ENCODE data around the gene VSTM1.
"Not testable (repeated sequence)": the region's sequence is repeated elsewhere in the genome, so short reads cannot be mapped to it uniquely, and the experiment has no call there.

VSTM1 gene, protein sequence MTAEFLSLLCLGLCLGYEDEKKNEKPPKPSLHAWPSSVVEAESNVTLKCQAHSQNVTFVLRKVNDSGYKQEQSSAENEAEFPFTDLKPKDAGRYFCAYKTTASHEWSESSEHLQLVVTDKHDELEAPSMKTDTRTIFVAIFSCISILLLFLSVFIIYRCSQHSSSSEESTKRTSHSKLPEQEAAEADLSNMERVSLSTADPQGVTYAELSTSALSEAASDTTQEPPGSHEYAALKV

DNA sequence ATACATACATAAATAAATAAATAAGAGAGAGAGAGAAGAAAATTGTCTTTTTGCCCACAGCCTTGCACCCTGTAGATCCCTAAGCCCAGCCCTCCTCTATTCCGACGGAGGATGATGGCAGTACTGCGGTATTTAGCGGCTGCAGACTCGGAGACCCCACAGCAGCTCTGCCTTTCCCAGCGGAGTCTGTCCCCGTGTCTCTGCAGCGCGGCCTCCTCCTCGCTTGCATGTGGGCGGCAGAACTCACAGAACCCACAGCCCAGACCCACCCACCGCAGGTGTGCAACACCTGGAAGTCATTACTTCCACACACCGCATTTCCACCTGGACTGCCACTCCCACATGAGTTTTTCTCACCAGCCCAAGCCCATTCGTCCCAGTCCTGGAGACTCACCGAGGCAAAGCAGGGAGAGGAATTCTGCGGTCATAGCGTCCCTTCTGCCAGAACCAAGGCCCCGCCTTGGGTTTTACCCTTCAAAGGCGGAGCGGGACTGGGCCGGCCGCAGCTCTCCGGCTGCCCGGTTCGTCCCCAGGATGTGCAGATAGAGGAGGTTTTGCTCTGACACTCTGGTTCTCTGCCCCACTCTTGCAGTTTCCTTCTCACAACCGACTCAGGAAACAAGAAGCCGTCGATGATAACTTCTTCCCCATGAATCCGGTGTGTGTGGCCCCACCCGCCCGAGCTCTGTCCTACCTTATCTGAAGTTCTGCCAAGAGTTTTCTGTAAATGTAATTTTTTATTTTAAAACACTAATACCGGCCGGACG, at the start of gene VSTM1:
Gene VSTM1 (minus strand): TSS at position 548 of the 767 bp plus-strand sequence. CDS start 120 bp downstream, at position 428.
- no peak for DNase-seq

DNA sequence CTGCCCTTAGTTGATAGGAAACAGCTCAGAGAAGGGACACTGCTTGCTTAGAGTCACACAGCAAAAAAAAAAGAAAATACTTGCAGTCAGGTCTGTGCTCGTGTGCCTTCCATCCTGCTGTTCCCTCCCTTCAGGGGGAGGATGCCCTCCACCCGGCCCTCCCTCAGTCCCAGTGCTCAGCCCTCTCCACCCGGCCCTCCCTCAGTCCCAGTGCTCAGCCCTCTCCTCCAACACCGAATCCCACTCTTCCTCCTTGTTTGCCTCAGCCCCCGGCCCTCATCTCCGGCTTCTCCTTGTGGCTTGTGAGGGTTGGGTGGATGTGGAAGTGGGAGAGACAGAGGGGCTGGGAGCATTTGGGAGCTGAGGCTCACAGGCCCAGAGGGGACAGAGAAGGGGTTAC, 46.0 kb upstream of the VSTM1 start:
- no peak for DNase-seq

DNA sequence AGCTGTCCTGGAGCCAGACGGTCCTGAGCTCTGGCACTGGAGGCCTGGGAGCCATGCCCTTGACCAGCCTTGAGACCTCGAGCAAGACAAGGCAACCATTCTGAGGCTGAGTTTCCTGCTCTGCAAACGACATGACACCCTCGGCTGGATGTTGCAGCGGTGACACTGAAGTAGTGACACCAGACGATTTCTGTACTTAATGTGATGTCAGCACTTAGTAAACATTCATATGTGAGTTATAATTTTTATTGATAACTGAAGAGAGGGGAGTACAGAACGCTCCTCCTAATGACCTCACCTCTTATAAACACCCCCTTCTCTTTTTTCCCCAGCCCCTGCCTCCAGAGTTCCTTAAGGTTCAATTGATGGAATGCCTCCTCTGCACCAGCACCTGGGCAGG, 44.8 kb upstream of the VSTM1 start:
- no peak for DNase-seq

DNA sequence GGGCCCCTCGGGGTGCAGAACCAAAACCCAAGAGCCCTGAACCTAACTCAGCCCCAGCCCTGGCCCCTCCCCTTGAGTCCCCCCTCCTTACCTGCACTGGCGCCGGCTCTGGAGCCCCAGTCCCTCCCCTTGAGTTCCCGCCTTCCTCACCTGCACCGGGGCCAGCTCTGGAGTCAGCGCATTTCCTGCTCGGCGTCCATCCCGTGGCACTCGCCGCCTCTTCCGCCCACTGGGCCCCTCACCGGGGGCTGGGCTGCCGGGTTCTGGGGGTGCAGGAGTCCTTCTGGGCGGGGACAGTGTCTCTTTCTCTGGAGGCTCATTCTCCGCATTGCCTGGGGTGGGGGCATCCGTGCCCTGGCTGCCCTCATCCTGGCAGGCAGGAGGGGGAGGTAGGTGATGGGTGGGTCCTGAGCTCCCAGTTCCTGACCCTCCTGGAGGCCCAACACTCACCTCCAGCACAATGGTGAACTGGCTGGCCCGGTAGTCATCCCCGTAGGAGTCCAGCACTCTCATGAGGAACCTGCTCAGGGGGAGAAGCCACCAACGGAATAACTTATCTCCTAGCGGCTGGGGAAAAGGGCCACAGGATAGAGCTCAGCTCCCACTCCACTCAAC, 44.3 kb upstream of the VSTM1 start:
- DNase-seq = no peak

DNA sequence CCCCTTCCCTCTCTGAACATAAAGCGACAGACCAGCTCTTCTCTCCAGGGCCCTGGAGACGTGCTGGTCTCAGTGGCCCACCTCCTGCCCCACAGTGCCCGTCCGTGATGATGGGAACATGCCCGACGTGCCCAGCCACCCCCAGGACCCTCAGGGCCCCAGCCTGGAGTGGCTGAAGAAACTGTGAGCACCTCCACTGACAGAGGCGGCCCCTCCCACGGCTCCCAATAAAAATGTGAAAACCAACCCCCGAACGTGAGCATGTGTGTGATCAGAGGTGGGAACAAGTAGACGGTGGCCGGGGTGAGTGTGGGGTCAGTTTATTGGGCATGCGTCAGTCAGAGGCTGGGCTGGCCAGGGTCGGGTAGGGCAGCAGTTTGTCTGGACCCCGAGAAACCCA, 43.0 kb upstream of the VSTM1 start:
- DNase-seq = no peak

DNA sequence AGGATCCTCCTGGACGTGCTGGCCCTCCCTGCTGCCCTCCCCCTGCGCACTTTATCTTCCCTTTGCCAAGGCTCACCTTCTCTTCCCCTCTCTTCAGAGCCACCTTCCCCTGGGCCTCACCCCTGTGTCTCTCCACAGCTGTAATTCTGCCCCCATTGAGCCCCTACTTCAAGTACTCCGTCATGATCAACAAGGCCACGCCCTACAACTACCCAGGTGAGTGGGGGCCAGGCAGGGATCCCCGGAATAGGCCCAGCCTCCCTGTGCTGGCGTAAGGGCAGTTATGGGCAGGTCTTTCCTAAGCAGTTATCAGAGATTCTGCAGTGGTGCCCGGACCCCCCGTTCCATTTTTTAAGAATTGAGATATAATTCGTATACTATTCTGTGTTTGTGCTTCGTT, 42.1 kb upstream of the VSTM1 start:
- DNase-seq = no peak

DNA sequence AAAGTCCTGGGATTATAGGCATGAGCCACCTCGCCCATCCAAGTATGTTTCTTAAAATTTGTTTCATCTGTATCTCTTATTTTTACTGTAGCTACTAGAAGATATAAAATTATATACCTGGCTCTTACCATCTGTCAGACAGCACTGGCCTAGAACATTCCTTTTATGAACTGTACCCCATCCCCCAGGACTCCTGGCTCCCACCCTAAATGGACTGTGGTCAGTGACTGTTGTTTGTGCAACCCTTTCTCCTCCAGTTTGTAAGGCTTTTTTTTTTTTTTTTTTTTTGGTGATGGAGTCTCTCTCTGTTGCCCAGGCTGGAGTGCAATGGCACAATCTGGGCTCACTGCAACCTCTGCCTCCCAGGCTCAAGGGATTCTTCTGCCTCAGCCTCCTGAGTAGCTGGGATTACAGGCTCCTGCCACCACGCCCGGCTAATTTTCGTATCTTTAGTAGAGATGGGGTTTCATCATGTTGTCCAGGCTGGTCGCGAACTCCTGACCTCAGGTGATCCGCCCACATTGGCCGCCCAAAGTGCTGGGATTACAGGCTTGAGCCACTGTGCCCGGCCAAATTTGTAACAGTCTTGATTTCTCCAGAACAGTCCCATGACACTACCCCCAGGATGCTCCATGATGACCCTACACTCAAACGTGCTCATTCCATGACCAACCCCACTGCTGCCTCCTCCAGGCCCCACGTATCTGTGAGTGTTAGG, 41.5 kb upstream of the VSTM1 start:
- no peak for DNase-seq

DNA sequence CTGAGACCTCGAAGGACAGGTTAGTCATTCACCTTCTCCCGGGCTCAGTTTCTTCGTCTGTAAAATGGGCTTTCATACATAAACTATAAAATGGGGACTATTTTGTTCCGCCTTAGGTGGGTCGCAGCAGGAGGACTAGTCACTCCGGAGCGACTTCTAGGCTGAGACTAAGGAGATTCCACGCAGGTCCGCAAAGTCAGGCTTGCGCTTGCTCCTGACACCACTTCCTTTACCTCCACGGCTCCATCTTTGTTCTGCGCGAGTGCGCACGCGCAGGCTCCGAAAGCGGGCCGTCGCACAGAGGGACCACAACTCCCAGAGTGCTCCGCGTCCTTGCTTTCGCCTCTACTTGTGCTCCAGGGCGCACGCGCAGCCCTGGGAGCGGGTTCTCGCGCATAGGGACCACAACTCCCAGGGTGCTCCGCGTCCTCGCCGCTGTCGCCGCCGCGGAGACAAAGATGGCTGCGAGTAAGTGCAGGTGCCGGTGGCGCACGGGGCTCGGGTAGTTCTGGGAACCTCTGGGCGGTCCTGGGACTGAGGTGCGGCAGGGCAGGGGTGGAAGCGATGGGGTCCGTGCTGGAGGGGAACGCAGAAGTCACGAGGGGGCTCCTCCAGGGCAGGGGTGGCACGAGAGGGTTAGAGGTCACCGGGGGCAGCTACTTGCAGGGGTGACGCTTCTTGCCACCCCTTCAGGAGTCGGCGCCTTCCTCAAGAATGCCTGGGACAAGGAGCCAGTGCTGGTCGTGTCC, 38.9 kb upstream of the VSTM1 start, which contains the start of gene NDUFA3:
Gene NDUFA3 (plus strand): TSS at position 435 of the 749 bp plus-strand sequence. CDS start 24 bp downstream, at position 459.
- peak; percentile 100 for DNase-seq

DNA sequence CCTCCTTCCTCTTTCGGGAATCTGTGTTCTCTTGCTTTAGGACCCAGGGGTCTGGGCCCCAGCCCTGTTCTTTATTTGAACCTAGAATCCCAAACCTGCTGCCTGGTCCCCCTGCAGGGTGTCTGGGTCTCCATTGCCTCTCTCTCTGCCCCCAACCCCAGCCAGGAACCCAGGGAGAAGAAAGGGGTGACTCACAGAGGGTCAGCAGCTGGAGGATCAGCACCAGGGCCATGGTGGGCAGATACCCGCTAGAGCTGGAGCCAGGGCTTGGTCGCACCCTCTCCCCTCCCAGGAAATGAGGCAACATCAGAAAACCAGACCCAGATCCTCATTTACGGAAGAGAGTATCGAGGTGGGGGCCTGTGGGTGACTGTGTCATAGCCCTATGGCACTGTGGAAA, 36.9 kb upstream of the VSTM1 start, which contains the start of gene OSCAR:
Gene OSCAR (minus strand): TSS at position 243 of the 400 bp plus-strand sequence. CDS start 11 bp downstream, at position 232.
- no peak for DNase-seq

DNA sequence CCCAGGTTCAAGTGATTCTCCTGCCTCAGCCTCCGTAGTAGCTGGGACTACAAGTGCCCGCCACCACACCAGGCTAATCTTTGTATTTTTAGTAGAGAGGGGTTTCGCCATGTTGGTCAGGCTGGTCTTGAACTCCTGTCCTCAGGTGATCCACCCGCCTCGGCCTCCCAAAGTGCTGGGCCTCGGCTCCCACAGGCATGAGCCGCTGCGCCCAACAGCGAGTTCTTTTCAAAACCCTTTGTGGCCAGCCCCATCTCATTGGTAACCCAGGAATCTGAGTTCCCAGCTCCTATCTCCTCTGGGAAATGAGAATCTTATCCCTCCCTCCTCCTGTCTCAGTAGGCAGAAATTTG, 36.2 kb upstream of the VSTM1 start:
- DNase-seq = not testable (repeated sequence)

DNA sequence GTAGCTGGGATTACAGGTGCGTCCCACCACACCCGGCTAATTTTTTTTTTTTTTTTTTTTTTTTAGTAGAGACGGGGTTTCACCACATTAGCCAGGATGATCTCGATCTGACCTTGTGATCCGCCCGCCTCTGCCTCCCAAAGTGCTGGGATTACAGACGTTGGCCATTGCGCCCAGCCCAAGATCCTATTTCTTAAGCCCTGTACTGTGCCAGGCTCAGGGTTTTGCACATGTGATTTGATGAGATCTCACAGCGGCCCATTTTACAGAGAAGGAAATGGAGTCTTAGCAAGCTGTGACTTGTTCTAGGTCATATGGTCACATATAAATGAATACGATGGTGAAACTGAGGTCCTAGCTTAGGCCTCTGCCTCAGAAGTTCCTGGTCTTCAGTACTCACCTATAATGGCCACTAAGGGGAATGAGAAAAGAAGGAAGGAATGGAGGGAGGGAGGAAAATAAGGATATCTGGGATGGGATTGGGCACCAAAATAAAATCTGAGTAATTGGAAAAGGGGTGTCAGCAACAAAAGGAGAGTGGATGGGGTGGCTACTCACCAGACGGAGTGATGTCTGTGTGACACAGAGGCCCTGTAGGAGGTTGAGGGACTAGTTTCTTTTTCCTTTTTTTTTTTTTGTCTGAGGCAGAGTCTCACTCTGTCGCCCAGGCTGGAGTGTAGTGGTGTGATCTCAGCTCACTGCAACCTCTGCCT, 35.6 kb upstream of the VSTM1 start:
- no peak for DNase-seq

DNA sequence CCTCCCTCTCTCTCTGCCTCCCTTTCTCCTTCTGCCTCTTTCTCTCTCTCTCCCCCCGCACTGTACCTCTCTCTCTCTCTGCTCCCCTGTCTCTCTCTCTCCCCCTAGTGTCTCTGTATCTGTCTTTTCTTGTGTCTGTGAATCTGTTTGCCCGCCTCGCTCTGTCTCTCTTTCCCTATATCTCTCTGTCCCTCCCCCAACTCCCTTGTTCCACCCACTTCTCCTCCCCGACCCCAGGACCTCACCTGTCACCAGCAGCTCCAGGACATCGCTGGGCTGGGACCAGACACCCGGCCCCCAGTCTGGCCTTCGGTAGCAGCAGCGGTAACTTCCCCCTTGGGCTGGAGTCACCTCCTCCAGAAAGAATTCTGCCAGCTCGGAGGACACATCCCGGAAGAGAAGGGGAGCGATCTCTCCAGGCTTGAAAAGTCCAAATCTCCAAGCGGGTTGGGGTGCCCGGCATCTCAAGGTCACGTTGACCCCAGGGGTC, 33.0 kb upstream of the VSTM1 start:
- DNase-seq = no peak

DNA sequence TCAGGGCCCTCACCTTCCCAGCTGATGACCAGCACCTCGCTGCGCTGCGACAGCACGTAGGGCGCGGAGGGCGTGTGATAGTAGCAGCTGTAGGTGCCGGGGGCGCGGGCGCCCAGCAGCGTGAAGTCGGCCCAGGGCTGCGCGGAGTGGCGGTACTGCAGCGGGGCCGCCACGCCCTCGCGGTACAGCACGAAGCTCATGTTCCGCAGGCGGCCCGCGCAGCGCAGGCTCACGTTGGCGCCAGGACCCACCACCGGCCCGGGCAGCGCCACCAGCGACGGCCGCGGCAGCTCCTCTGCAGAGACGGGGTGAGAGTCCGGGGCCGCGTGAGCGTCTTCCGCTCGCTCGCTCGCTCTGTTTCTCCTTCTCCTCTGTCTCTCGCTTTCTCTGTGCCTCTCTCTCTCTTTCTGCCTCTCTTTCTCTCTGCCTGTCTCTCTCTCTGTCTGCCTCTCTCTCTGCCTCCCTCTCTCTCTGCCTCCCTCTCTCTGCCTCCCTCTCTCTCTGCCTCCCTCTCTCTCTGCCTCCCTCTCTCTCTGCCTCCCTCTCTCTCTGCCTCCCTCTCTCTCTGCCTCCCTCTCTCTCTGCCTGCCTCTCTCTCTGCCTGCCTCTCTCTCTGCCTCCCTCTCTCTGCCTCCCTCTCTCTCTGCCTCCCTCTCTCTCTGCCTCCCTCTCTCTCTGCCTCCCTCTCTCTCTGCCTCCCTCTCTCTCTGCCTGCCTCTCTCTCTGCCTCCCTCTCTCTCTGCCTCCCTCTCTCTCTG, 32.3 kb upstream of the VSTM1 start:
- DNase-seq = peak; percentile 72

DNA sequence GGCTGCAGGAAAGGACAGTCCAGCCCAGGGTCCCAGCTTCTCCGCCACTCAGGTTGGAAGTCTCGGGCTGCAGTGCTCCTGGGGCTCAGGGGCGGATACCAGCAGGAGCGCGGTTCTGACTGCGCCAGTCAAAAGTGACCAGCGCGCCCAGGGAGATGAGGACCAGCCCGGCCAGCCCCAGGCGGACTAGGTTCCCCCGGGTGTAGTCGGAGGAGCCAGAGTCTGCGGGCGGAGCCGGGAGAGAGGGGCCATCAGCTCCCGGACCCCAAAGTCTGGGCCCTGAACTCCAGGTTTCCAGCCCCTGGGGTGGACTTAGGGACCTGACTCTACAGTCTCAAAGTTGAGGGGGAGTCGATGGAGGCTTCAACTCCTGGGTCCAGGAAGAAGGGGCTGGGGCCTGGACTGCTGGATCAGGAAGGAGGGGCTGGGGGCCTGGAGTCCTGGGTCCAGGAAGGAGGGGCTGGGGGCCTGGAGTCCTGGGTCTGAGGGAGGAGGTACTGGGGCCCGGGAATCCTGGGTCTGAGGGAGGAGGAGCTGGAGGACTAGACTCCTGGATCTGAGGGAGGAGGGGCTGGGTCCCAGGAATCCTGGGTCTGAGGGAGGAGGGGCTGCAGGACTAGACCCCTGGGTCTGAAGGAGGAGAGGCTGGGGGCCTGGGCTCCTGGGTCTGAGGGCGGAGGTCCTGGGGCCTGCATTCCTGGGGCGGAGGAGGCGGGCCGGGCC, 31.6 kb upstream of the VSTM1 start:
- DNase-seq = no peak

DNA sequence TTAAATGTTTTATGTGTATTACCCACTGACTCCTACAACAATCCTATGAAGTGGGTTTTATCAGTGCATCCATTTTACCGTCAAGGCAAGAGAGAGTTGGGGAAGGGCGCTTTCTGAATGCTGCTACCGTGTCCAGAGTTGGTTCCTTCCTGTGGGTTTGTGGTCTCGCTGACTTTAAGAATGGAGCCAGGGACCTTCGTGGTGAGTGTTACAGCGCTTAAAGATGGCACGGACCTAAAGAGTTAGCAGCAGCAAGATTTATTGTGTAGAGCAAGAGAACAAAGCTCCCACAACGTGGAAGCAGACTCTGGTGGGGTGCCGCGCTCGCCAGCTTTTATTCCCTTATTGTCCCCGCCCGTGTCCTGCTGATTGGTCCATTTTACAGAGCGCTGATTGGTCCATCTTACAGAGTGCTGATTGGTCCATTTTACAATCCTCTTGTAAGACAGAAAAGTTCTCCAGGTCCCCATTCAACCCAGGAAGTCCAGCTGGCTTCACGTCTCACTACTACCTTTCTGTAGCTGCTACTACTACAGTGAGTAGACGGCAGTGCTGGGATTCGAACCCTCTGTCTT, 30.8 kb upstream of the VSTM1 start:
- no peak for DNase-seq

DNA sequence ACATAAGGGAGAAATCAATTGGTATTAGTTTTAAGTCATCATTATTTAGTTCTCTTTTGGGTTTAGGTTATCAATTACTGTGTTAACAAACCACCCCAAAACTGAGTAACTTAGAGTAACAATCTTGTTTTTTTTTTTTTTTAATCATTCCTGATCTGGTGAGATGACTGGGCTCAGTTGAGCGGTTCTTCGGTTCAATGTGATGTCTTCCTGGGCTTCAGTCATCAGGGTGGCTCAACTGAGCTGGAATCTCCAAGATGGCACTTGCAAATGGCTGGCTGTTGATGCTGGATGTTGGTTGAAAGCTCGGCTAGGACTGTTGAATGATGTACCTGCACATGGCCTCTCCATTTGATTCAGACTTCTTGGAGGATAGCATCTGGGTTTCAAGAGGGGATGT, 20.7 kb upstream of the VSTM1 start:
- no peak for DNase-seq

DNA sequence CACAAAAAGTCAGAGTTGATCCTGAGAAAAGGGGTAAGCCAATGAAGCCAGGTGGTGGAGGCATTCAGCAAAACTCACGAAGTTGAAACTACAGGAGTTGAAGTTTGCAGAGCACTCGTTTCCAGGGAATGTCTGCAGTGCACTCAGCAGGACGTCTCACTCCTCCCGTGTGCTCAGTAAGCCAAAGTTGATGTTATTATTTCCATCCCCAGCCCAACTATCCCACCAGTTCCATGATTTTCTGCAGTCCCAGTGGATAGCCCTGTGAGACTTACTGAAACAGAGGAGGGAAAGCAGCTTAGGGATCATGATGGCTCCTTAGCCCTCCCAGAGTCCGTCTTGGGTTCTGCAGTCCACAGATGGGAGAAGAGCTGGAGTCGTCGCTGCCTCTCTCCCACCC, 17.3 kb upstream of the VSTM1 start, which contains the start of gene TARM1:
Gene TARM1 (minus strand): TSS at position 334 of the 400 bp plus-strand sequence. CDS start 25 bp downstream, at position 309.
- no peak for DNase-seq

DNA sequence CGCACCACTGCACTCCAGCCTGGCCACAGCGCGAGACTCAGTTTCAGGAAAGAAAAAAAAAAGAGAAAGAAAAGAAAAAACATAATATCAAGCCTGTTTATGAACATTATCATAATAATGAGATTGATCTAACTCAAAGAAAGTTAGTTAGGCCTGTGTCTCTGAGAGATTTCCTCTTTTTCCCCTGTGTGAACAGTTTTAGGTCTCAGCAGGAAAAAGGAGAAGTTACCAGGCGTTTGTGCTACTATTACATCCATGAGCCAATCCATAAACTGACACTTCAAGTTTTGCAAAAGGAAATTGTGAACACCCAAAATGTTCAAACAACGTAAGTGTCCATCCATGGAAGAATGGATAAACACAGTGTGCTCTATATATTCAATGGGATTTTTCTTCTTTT, 13.6 kb upstream of the VSTM1 start:
- no peak for DNase-seq

DNA sequence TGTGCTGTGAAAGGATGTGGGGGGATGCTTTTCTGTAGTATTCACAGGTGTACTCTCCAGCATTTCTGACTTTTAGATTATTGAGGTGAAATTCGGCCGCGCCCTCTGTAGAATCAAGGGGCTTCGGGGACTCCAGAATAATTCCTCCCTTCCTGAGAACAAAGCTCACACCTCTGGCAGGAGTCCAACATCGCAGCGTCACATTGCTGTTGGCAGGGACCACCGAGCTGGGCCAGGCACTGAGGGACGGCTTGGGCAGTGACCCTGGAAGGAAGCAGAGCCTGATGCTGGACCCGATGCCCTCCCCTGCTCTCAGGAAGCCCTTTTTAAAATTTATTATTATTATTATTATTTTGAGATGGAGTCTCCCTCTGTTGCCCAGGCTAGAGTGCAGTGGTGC, 11.2 kb upstream of the VSTM1 start:
- no peak for DNase-seq

DNA sequence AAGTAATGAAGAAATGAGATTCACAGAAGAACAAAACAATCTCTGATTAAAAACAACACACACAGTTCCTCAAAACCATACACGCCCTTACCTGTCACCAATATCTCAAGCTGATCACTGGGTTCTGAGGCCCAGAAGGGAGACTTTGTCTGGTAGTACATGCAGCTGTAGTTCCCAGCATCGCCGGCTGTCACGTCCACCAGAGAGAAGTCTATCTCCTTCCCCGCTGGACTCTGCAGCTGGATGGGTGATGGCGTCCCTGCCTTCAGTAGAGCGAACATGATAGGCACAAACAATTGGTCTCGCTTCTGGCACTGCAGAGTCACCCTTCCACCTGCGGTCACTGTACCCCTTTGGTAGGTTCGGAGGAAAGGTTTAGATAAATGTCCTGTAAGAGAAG, 10.1 kb upstream of the VSTM1 start:
- DNase-seq = no peak

Measured in NCI-H2227 treated with DMSO at 0.1 percent for 48 hours (cell line).